HG02678 (cell line): ENCODE measurements around the gene SRSF4.

Source experiments
- ATAC-seq: cut with Tn5 transposase; IDR thresholded peaks from one replicate; pipeline ENCODE4 v1.9.1; 2021; ENCODE audit warnings: mild to moderate bottlenecking, moderate library complexity; ENCODE audit not compliant: unreplicated experiment

SRSF4 gene

DNA sequence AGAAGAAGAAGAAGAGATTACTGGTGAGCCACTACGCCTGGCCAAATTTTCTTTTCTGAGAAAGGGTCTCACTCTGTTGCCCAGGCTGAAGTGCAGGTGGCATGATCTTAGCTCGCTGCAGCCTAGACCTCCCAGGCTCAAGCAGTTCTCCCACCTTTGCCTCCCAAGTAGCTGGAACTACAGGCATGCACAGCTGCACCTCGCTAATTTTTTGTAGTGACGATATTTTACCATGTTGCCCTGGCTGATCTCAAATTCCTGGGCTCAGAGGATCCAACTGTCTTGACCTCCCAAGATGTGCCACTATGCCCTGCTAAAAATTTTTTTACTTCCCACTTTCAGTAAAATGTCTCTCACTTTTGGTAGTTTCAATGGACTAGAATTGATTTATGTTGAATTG, 82.4 kb downstream of the SRSF4 start:
- ATAC-seq = no peak
